ENCODE results near the gene B4GALT1.
A peak's percentile ranks its signal among the peaks of the same experiment; 100 is the strongest.

B4GALT1 gene

GRCh38 chr9:33146298-33146697 is 20.8 kb downstream of the B4GALT1 start:
- H3K4me1 Mint-ChIP-seq (ENCODE audit: low read depth) = peaks cover 45% of the 10 kb centered on the region
- H3K4me3 Mint-ChIP-seq = no peak overlapping the region
- no peak overlapping the region for H3K27ac Mint-ChIP-seq
- no peaks in the 10 kb centered on the region for H3K9me3 Mint-ChIP-seq
- H3K36me3 Mint-ChIP-seq (ENCODE audit: low read depth) = peaks cover 12% of the 10 kb centered on the region
- no peaks in the 10 kb centered on the region for H3K27me3 Mint-ChIP-seq (ENCODE audit: low read depth)

- Mint-ChIP-seq H3K27me3 (ENCODE audit: low read depth) (no peaks in the 10 kb centered on the region), H3K9me3 (no peaks in the 10 kb centered on the region), H3K4me1 (ENCODE audit: low read depth) (peaks cover 51% of the 10 kb centered on the region), H3K36me3 (ENCODE audit: low read depth) (peaks cover 17% of the 10 kb centered on the region), H3K27ac (peak overlapping the region; percentile 29), H3K4me3 (peak overlapping the region; percentile 7)
Observed at GRCh38 chr9:33144551-33144950, 22.6 kb downstream of the B4GALT1 start.

- Mint-ChIP-seq H3K36me3 (ENCODE audit: low read depth) (peaks cover 18% of the 10 kb centered on the region), H3K27me3 (ENCODE audit: low read depth) (no peaks in the 10 kb centered on the region), H3K9me3 (no peaks in the 10 kb centered on the region), H3K4me1 (ENCODE audit: low read depth) (peaks cover 59% of the 10 kb centered on the region), H3K4me3 (peak overlapping the region; percentile 27), H3K27ac (peak overlapping the region; percentile 64)
Observed at GRCh38 chr9:33143241-33143661, 23.9 kb downstream of the B4GALT1 start.

GRCh38 chr9:33142535-33142934 is 24.6 kb downstream of the B4GALT1 start:
- no peaks in the 10 kb centered on the region for H3K9me3 Mint-ChIP-seq
- H3K4me1 Mint-ChIP-seq (ENCODE audit: low read depth) = peaks cover 64% of the 10 kb centered on the region
- peak overlapping the region; percentile 93 for H3K27ac Mint-ChIP-seq
- peaks cover 18% of the 10 kb centered on the region for H3K36me3 Mint-ChIP-seq (ENCODE audit: low read depth)
- no peaks in the 10 kb centered on the region for H3K27me3 Mint-ChIP-seq (ENCODE audit: low read depth)
- H3K4me3 Mint-ChIP-seq = peak overlapping the region; percentile 81

- peak overlapping the region; percentile 93 for H3K27ac Mint-ChIP-seq
- H3K9me3 Mint-ChIP-seq = no peaks in the 10 kb centered on the region
- peaks cover 13% of the 10 kb centered on the region for H3K36me3 Mint-ChIP-seq (ENCODE audit: low read depth)
- H3K4me1 Mint-ChIP-seq (ENCODE audit: low read depth) = peaks cover 72% of the 10 kb centered on the region
- peak overlapping the region; percentile 61 for H3K4me3 Mint-ChIP-seq
- no peaks in the 10 kb centered on the region for H3K27me3 Mint-ChIP-seq (ENCODE audit: low read depth)
Observed at GRCh38 chr9:33140401-33141360, 26.5 kb downstream of the B4GALT1 start.

- Mint-ChIP-seq H3K27me3 (ENCODE audit: low read depth) (no peaks in the 10 kb centered on the region), H3K9me3 (no peaks in the 10 kb centered on the region), H3K27ac (peak overlapping the region; percentile 47), H3K4me1 (ENCODE audit: low read depth) (peaks cover 74% of the 10 kb centered on the region), H3K4me3 (no peak overlapping the region), H3K36me3 (ENCODE audit: low read depth) (peaks cover 13% of the 10 kb centered on the region)
Observed at GRCh38 chr9:33139421-33140228, 27.5 kb downstream of the B4GALT1 start.

- Mint-ChIP-seq H3K9me3 (no peaks in the 10 kb centered on the region), H3K27ac (peak overlapping the region; percentile 47), H3K36me3 (ENCODE audit: low read depth) (peaks cover 15% of the 10 kb centered on the region), H3K27me3 (ENCODE audit: low read depth) (no peaks in the 10 kb centered on the region), H3K4me3 (peak overlapping the region; percentile 27), H3K4me1 (ENCODE audit: low read depth) (peaks cover 70% of the 10 kb centered on the region)
Observed at GRCh38 chr9:33138768-33139167, 28.4 kb downstream of the B4GALT1 start.

- Mint-ChIP-seq H3K4me1 (ENCODE audit: low read depth) (peaks cover 69% of the 10 kb centered on the region), H3K9me3 (no peaks in the 10 kb centered on the region), H3K27me3 (ENCODE audit: low read depth) (no peaks in the 10 kb centered on the region), H3K27ac (peak overlapping the region; percentile 2), H3K36me3 (ENCODE audit: low read depth) (peaks cover 20% of the 10 kb centered on the region), H3K4me3 (peak overlapping the region; percentile 7)
Observed at GRCh38 chr9:33137781-33138264, 29.3 kb downstream of the B4GALT1 start.

GRCh38 chr9:33136721-33137670 is 30.1 kb downstream of the B4GALT1 start:
- H3K27me3 Mint-ChIP-seq (ENCODE audit: low read depth) = no peaks in the 10 kb centered on the region
- H3K4me3 Mint-ChIP-seq = peak overlapping the region; percentile 27
- peaks cover 66% of the 10 kb centered on the region for H3K4me1 Mint-ChIP-seq (ENCODE audit: low read depth)
- H3K36me3 Mint-ChIP-seq (ENCODE audit: low read depth) = peaks cover 19% of the 10 kb centered on the region
- H3K27ac Mint-ChIP-seq = peak overlapping the region; percentile 37
- no peaks in the 10 kb centered on the region for H3K9me3 Mint-ChIP-seq

GRCh38 chr9:33135470-33135958 is 31.6 kb downstream of the B4GALT1 start:
- peaks cover 21% of the 10 kb centered on the region for H3K36me3 Mint-ChIP-seq (ENCODE audit: low read depth)
- peaks cover 62% of the 10 kb centered on the region for H3K4me1 Mint-ChIP-seq (ENCODE audit: low read depth)
- no peaks in the 10 kb centered on the region for H3K9me3 Mint-ChIP-seq
- peak overlapping the region; percentile 27 for H3K27ac Mint-ChIP-seq
- no peaks in the 10 kb centered on the region for H3K27me3 Mint-ChIP-seq (ENCODE audit: low read depth)
- peak overlapping the region; percentile 5 for H3K4me3 Mint-ChIP-seq

- Mint-ChIP-seq H3K9me3 (no peaks in the 10 kb centered on the region), H3K36me3 (ENCODE audit: low read depth) (peaks cover 24% of the 10 kb centered on the region)
Observed at GRCh38 chr9:33135031-33135461, 32.1 kb downstream of the B4GALT1 start.

GRCh38 chr9:33133186-33133585 is 34.0 kb downstream of the B4GALT1 start:
- H3K27ac Mint-ChIP-seq = no peak overlapping the region
- no peaks in the 10 kb centered on the region for H3K9me3 Mint-ChIP-seq
- peaks cover 53% of the 10 kb centered on the region for H3K4me1 Mint-ChIP-seq (ENCODE audit: low read depth)
- H3K36me3 Mint-ChIP-seq (ENCODE audit: low read depth) = peaks cover 29% of the 10 kb centered on the region
- H3K27me3 Mint-ChIP-seq (ENCODE audit: low read depth) = no peaks in the 10 kb centered on the region
- H3K4me3 Mint-ChIP-seq = no peak overlapping the region

More at GRCh38 chr9:33135031-33135461, 32.1 kb downstream of the B4GALT1 start:
- Mint-ChIP-seq H3K27ac (no peak overlapping the region), H3K27me3 (ENCODE audit: low read depth) (no peaks in the 10 kb centered on the region), H3K4me1 (ENCODE audit: low read depth) (peaks cover 64% of the 10 kb centered on the region), H3K4me3 (no peak overlapping the region)
